H1 (cell line): ENCODE results near the gene TRAPPC12. TPM values are rescaled to one million over a fixed set of nuclear protein-coding genes. Genes with fewer than 3 reads are reported as not detected.

Experiments
- CTCF ChIA-PET: fragments of 300-600 bp; sonication (Branson Sonifier 250); formaldehyde crosslinking; loops from one replicate; lab custom pipeline; 2021; ENCODE audit not compliant: partially characterized antibody; lab: Charles Lee
- POLR2A ChIA-PET: fragments of 300-600 bp; sonication (Branson Sonifier 250); formaldehyde crosslinking; loops from one replicate; lab custom pipeline; 2021; ENCODE audit warnings: inconsistent platforms; ENCODE audit not compliant: partially characterized antibody; lab: Charles Lee
- DNase-seq, 2 experiments: peaks; one replicate each; pipeline versions ENCODE4 v3.0.0 to v3.0.0-alpha.2; 2010 to 2022; ENCODE audit warnings: low spot score in 2 of 2, low read depth in 1 of 2, mixed read lengths in 1 of 2
- FAIRE-seq: peaks from 2 replicates; lab custom pipeline; 2011; peaks lifted over from hg19 to GRCh38; lab: Jason Lieb, UNC
- H2AFZ ChIP-seq: 2 replicates; pipeline ENCODE4 v1.8.1; 2012; ENCODE audit warnings: low read length, inconsistent platforms
- H2AK5ac ChIP-seq: 2 replicates; pipeline ENCODE4 v1.6.1; 2013; ENCODE audit warnings: low read depth, low read length
- H2BK120ac ChIP-seq: replicated peaks from 2 replicates; pipeline ENCODE3; 2013; ENCODE audit warnings: low read depth, low read length, inconsistent platforms
- H2BK12ac ChIP-seq: 2 replicates; pipeline ENCODE4 v1.6.1; 2013; ENCODE audit warnings: low read depth, low read length
- H2BK15ac ChIP-seq: 2 replicates; pipeline ENCODE4 v1.6.1; 2013; ENCODE audit warnings: low read length
- H2BK20ac ChIP-seq: 2 replicates; pipeline ENCODE4 v1.6.1; 2013; ENCODE audit warnings: low read length
- H2BK5ac ChIP-seq: 2 replicates; pipeline ENCODE4 v1.6.1; 2013; ENCODE audit warnings: low read depth, low read length
- H3K14ac ChIP-seq: 2 replicates; pipeline ENCODE4 v1.6.1; 2013; ENCODE audit warnings: inconsistent platforms; ENCODE audit not compliant: insufficient read length
- H3K18ac ChIP-seq: 2 replicates; pipeline ENCODE4 v1.6.1; 2013; ENCODE audit warnings: low read length; ENCODE audit errors: extremely low read depth
- H3K23ac ChIP-seq: 2 replicates; pipeline ENCODE4 v1.6.1; 2013; ENCODE audit warnings: inconsistent platforms; ENCODE audit not compliant: insufficient read length
- H3K23me2 ChIP-seq: 2 replicates; pipeline ENCODE4 v1.6.1; 2013; ENCODE audit warnings: low read depth, low read length
- H3K27ac ChIP-seq: 2 replicates; pipeline ENCODE4 v1.6.1; 2011; ENCODE audit warnings: low read depth, low read length, inconsistent platforms
- H3K27me3 ChIP-seq, 4 experiments: replicated peaks in 1 of 4; 1 replicate in 1 of 4; 2 replicates in 3 of 4; pipeline versions ENCODE4 v1.6.1 to v1.8.1; 2011 to 2013; ENCODE audit warnings: low read length in 3 of 4, mild to moderate bottlenecking in 3 of 4, inconsistent platforms in 2 of 4, mixed read lengths in 2 of 4, moderate library complexity in 1 of 4; ENCODE audit not compliant: control insufficient read depth in 3 of 4, insufficient read depth in 3 of 4; ENCODE audit errors: extremely low read depth in 1 of 4
- H3K36me3 ChIP-seq, 4 experiments: 2 replicates each; pipeline versions ENCODE4 v1.6.1 to v1.8.1; 2011 to 2013; ENCODE audit warnings: mild to moderate bottlenecking in 4 of 4, low read length in 3 of 4, moderate library complexity in 2 of 4, control low read depth in 1 of 4, inconsistent platforms in 1 of 4; ENCODE audit not compliant: insufficient read depth in 4 of 4, control insufficient read depth in 2 of 4
- H3K4ac ChIP-seq: replicated peaks from 2 replicates; pipeline ENCODE3; 2013; ENCODE audit warnings: low read length, low read depth, mixed read lengths, inconsistent platforms; ENCODE audit not compliant: insufficient read length
- H3K4me1 ChIP-seq, 4 experiments: replicated peaks in 1 of 4; 1 replicate in 1 of 4; 2 replicates in 3 of 4; pipeline versions ENCODE4 v1.6.1 to v1.8.1; 2011 to 2013; ENCODE audit warnings: low read length in 3 of 4, inconsistent platforms in 2 of 4, mixed read lengths in 1 of 4; ENCODE audit not compliant: insufficient read depth in 4 of 4, control insufficient read depth in 3 of 4
- H3K4me2 ChIP-seq, 2 experiments: 2 replicates each; pipeline versions ENCODE4 v1.6.1 to v1.8.1; 2011 to 2013; ENCODE audit warnings: low read depth in 2 of 2, low read length in 2 of 2, control low read depth in 1 of 2, inconsistent platforms in 1 of 2, mild to moderate bottlenecking in 1 of 2; ENCODE audit not compliant: insufficient read depth in 1 of 2
- H3K4me3 ChIP-seq, 4 experiments: fragments of 200-600, 300-600 bp in 1 of 4; sonication (generic), shearing (Covaris generic), sonication (Bioruptor Twin) in 1 of 4; 2 replicates each; pipeline versions ENCODE4 v1.5.1 to v1.8.1; 2011 to 2016; ENCODE audit warnings: low read length in 4 of 4, low read depth in 3 of 4, control low read depth in 2 of 4, inconsistent platforms in 2 of 4, mild to moderate bottlenecking in 2 of 4, mixed read lengths in 1 of 4, moderate library complexity in 1 of 4; ENCODE audit not compliant: insufficient read depth in 2 of 4; ENCODE audit errors: extremely low read depth in 1 of 4
- H3K56ac ChIP-seq: replicated peaks from 2 replicates; pipeline ENCODE3; 2013; ENCODE audit warnings: low read depth, mild to moderate bottlenecking, mixed read lengths, low read length, inconsistent platforms; ENCODE audit not compliant: insufficient read length
- H3K79me1 ChIP-seq: 2 replicates; pipeline ENCODE4 v1.6.1; 2013; ENCODE audit warnings: low read depth, low read length, control low read depth
- H3K79me2 ChIP-seq, 2 experiments: 2 replicates each; pipeline versions ENCODE4 v1.6.1 to v1.8.1; 2012 to 2013; ENCODE audit warnings: low read length in 2 of 2, mild to moderate bottlenecking in 2 of 2, inconsistent platforms in 1 of 2; ENCODE audit not compliant: insufficient read depth in 2 of 2, control insufficient read depth in 1 of 2
- H3K9ac ChIP-seq, 4 experiments: replicated peaks in 1 of 4; 1 replicate in 1 of 4; 2 replicates in 3 of 4; pipeline versions ENCODE4 v1.6.1 to v1.8.1; 2011 to 2013; ENCODE audit warnings: low read depth in 3 of 4, low read length in 3 of 4, control low read depth in 2 of 4, mild to moderate bottlenecking in 2 of 4, moderate library complexity in 2 of 4, inconsistent platforms in 1 of 4; ENCODE audit errors: extremely low read depth in 1 of 4
- H3K9me3 ChIP-seq, 2 experiments: 2 replicates each; pipeline versions ENCODE4 v1.6.1 to v1.8.1; 2012 to 2013; ENCODE audit warnings: mild to moderate bottlenecking in 2 of 2, moderate library complexity in 2 of 2, control low read depth in 1 of 2, inconsistent platforms in 1 of 2, low read depth in 1 of 2, low read length in 1 of 2, mixed read lengths in 1 of 2; ENCODE audit not compliant: insufficient read depth in 2 of 2
- H4K20me1 ChIP-seq, 2 experiments: replicated peaks in 1 of 2; 2 replicates each; pipeline versions ENCODE3 to v1.8.1; 2011 to 2013; ENCODE audit warnings: inconsistent platforms in 2 of 2, low read length in 2 of 2, mild to moderate bottlenecking in 1 of 2; ENCODE audit not compliant: insufficient read depth in 2 of 2, control insufficient read depth in 1 of 2
- H4K5ac ChIP-seq: 2 replicates; pipeline ENCODE4 v1.6.1; 2013; ENCODE audit warnings: low read length, low read depth, mixed read lengths, inconsistent platforms; ENCODE audit not compliant: insufficient read length
- H4K8ac ChIP-seq: 2 replicates; pipeline ENCODE4 v1.8.0; 2013; ENCODE audit warnings: mild to moderate bottlenecking, moderate library complexity, low read length, inconsistent platforms; ENCODE audit not compliant: insufficient read depth; ENCODE audit errors: extremely low read depth
- H4K91ac ChIP-seq: replicated peaks from 2 replicates; pipeline ENCODE3; 2013; ENCODE audit warnings: low read length, mixed read lengths, inconsistent platforms; ENCODE audit not compliant: insufficient read length
- BCL11A ChIP-seq, 2 experiments: IDR thresholded peaks; one replicate each; pipeline ENCODE4 v1.6.1; 2011; ENCODE audit warnings: low read depth in 2 of 2, low read length in 2 of 2, mild to moderate bottlenecking in 2 of 2
- CTBP2 ChIP-seq: IDR thresholded peaks from 2 replicates; pipeline ENCODE4 v1.7.0; 2011; ENCODE audit warnings: borderline replicate concordance, mild to moderate bottlenecking, moderate library complexity, mixed read lengths, low read length; ENCODE audit not compliant: insufficient read depth, insufficient read length
- EZH2 ChIP-seq: fragments of 200-600 bp; sonication (generic); IDR thresholded peaks from 2 replicates; pipeline ENCODE4 v1.7.1; 2012; ENCODE audit warnings: low read depth, mild to moderate bottlenecking, moderate library complexity, low read length, inconsistent platforms; ENCODE audit not compliant: severe bottlenecking
- FOSL1 ChIP-seq: IDR thresholded peaks from 2 replicates; pipeline ENCODE4 v1.6.1; 2011; ENCODE audit warnings: mild to moderate bottlenecking, low read depth, low read length, moderate library complexity; ENCODE audit not compliant: insufficient read depth
- JUN ChIP-seq: IDR thresholded peaks from 2 replicates; pipeline ENCODE4 v1.6.1; 2011; ENCODE audit warnings: low read depth, mild to moderate bottlenecking, improper control_type of control experiment, low read length
- POU5F1 ChIP-seq: IDR thresholded peaks from 2 replicates; pipeline ENCODE4 v1.6.1; 2011; ENCODE audit warnings: low read depth, mild to moderate bottlenecking, low read length, moderate library complexity
- TAF7 ChIP-seq: optimal IDR thresholded peaks from 2 replicates; pipeline ENCODE3; 2011; ENCODE audit warnings: low read depth, mild to moderate bottlenecking, inconsistent platforms, low read length, moderate library complexity, borderline replicate concordance
- WGBS, 2 experiments: shearing (Covaris generic) in 1 of 2; methylation state at CpG; one replicate each; pipeline versions ENCODE4 v1.1.6 to v1.1.7; 2013 to 2015; ENCODE audit warnings: low lambda C conversion rate in 2 of 2, mixed read lengths in 2 of 2, inconsistent platforms in 1 of 2, low coverage in 1 of 2, missing lambda C conversion rate in 1 of 2; ENCODE audit not compliant: insufficient replicate concordance in 2 of 2, insufficient coverage in 1 of 2, insufficient read length in 1 of 2; ENCODE audit errors: extremely low coverage in 1 of 2, missing lambda C conversion rate in 1 of 2; 5-methylcytosine and 5-hydroxymethylcytosine counted together
- polyA plus RNA-seq, 7 experiments: library from polyadenylated mRNA; depleted of rRNA in 3 of 7; stranded (reverse) in 5 of 7; unstranded in 2 of 7; fragments of >200 nt in 5 of 7; fragments of 200-250 nt in 2 of 7; gene quantifications; 1 replicate in 5 of 7; 2 replicates in 1 of 7; 4 replicates in 1 of 7; pipeline versions ENCODE4 v1.2.1 to v1.2.3, GENCODE V29; 2011 to 2013; ENCODE audit warnings: missing spikeins in 2 of 7, mixed read lengths in 2 of 7
- total RNA-seq: library from RNA; stranded (reverse); fragmentation: NEBNext Ultra II Directional; extraction: Animal tissue kit (Norgen Biotek cat#: 25700); gene quantifications from 2 replicates; pipeline ENCODE4 v1.2.1, GENCODE V29; 2021

TRAPPC12 gene
- total and polyA plus RNA-seq, 2 of the 8 experiments (the other 6 are each of a cell fraction or from before 2014, with no cell fraction given): 35.0 to 67.3 TPM

DNA sequence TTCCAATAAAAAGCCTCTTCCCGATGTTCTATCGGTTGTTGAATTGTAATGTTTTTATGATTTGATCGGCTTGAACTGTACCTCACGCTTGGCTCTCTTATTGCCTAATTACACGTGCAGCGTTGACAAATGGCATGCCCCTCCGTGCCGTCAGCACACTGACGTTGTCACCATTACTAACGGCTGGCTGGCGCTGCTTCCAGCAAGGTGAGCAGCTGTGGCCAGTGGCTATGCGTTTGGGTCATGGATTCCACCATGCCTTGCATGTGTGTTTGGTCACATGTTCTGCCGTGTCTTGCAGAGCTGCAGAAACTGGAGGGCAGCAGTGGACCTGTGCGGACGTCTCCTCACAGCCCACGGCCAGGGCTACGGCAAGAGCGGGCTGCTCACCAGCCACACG is 42.1 kb downstream of the TRAPPC12 start:
- Histone ChIP-seq H4K20me1 (peaks cover 0 to 11% of the 10 kb centered on the region in 2 experiments), H3K4me3 (no peak overlapping the region), H3K36me3 (peaks cover 0 to 24% (median 16%) of the 10 kb centered on the region in 4 experiments; a peak in 7 of 8 replicates), H3K23ac (no peak overlapping the region), H3K4me1 (no peaks in the 10 kb centered on the region), H3K9me3 (no peaks in the 10 kb centered on the region), H4K5ac (no peak overlapping the region), H3K56ac (no peak overlapping the region), H2BK12ac (no peak overlapping the region), H3K9ac (no peak overlapping the region), H2AFZ (no peak overlapping the region), H3K79me2 (no peaks in the 10 kb centered on the region), H3K79me1 (0 out of 2 replicates have a peak, but pooled peaks cover 5% of the 10 kb centered on the region), H2BK120ac (no peak overlapping the region), H3K4ac (no peak overlapping the region), H4K91ac (no peak overlapping the region), H3K18ac (no peak overlapping the region), H3K27me3 (no peaks in the 10 kb centered on the region), H2AK5ac (no peak overlapping the region), H3K23me2 (no peaks in the 10 kb centered on the region), H2BK15ac (no peak overlapping the region), H3K14ac (no peak overlapping the region), H2BK20ac (no peak overlapping the region), H3K27ac (no peak overlapping the region), H4K8ac (no peak overlapping the region), H2BK5ac (no peak overlapping the region), H3K4me2 (no peak overlapping the region)
- POLR2A ChIA-PET: no interaction called here
- FAIRE-seq: no peak
- 91% methylated on average over 19 of the region's 19 CpGs; no CpG with 5 or more reads in 1 of the 2 experiments for WGBS, 2 experiments
- no peak for DNase-seq
- CTCF ChIA-PET: interaction anchor here (0.8 to 1.6 kb wide), 2 partner anchors 9 to 41 kb away, joined by 3 to 4 read pairs; no protein-coding TSS in a partner anchor
- TF ChIP-seq CTBP2: no peak
- TF ChIP-seq JUN: no peak
- TF ChIP-seq TAF7: no peak
- TF ChIP-seq POU5F1: no peak
- TF ChIP-seq EZH2: no peak
- no peak for TF ChIP-seq BCL11A (IDR thresholded peaks at IDR 0.05; ENCODE audit: low read depth in 2 of 2, low read length in 2 of 2)
- no peak for TF ChIP-seq FOSL1
